Inferior parietal cortex (tissue), 1 donor: ENCODE measurements around the gene SMO.
"Not testable (repeated sequence)": the region's sequence is repeated elsewhere in the genome, so short reads cannot be mapped to it uniquely, and the experiment has no call there.

Experiments
- DNase-seq: peaks from one replicate; pipeline ENCODE4 v3.0.0-alpha.2; 2016; ENCODE audit errors: extremely low spot score

Gene SMO

DNA sequence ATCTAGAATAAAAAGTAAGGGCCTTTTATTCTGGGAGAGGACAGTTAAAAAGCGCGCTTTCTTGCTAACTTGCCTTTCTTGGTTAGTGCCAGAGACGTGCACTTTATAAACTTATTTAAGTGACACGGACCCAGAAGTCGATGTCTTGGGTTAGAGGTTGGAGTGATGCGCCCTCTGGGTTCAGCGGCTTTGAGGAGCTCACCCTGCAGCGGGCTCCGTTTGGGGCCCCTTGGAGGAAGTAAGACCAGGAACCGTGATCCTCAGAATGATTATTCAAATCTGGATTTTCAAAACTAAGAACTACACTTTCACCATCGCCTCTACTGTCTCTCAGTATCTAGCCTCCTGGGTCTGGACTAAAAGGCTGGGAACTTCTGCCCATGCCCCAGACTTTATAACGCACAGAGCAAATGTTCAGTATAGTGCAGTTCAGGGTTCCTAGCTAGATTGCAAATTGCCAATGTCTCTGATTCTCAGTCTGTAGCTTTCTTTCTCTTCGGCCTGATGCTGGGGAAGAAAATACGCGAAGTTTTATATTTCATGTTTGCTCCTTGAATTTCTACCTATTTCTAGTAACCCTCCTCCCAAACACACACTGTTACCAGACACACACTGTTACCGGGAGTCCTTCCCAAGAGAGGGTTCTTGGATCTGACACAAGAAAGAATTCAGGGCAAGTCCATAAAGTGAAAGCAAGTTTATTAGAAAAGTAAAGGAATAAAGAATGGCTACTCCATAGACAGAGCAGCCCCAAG is 18.6 kb upstream of the SMO start:
- no peak for DNase-seq

DNA sequence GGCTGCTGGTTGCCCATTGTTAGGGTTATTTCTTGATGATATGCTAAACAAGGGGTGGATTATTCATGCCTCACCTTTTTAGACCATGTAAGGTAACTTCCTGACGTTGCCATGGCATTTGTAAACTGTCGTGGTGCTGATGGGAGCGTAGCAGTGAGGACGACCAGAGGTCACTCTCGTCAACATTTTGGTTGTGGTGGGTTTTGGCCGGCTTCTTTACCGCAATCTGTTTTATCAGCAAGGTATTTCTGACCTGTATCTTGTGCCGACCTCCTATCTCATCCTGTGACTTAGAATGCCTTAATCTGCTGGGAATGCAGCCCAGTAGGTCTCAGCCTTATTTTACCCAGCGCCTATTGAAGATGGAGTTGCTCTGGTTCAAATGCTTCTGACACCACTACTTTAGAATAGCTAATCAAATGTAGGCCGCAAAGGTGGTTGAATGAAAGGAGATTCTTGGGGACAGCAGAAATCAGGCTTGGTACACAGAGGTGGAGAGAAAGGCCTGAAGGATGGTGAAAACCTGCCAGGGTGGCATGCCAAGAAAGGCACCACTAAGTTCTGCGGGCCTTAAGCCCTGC is 17.9 kb upstream of the SMO start:
- DNase-seq = no peak

DNA sequence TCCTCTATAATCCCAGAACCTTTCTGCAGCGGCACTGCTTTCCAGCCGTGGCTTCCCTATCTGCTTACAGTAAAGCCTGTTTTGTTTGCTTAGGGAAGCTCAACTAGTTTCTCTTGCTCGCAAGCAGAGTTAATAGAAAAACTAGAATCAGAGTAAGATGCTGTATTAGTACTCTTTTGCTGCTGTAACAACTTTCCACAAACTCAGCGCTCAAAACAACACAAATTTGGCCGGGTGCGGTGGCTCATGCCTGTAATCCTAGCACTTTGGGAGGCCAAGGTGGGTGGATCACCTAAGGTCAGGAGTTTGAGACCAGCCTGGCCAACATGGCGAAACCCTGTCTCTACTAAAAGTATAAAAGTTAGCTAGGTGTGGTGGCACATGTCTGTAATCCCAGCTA is 14.6 kb upstream of the SMO start:
- DNase-seq = not testable (repeated sequence)

DNA sequence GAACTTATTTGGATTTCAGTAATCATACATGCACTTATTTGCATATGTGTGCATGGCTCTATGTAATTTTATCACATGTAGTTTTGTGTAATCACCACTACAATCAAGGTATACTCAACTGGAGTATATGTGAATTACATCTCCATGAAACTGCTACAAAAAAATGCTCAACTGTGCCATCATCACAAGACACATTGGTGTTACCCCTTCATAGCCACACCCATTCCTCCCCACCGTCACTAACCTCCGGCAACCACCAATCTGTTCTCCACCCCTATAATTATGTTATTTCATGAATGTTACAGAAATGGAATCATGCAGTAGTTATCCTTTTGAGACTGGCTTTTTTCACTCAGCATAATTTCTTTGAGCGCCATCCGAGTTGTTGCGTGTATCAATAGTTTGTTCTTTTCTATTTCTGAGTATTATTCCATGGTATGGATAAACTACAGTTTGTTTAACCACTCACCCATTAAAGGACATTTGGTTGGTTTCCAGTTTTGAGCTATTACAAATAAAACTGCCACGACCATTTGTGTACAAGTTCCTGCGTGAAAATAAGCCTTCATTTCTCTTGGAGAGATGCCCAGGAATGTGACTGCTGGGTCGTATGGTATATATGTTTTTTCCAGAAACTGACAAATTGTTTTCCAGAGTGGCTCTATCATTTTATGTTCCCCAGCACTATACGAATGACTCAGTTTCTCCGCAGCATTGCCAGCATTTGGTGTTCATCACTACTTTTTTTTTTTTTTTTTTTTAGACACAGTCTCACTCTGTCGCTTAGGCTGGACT is 11.3 kb upstream of the SMO start:
- no peak for DNase-seq

DNA sequence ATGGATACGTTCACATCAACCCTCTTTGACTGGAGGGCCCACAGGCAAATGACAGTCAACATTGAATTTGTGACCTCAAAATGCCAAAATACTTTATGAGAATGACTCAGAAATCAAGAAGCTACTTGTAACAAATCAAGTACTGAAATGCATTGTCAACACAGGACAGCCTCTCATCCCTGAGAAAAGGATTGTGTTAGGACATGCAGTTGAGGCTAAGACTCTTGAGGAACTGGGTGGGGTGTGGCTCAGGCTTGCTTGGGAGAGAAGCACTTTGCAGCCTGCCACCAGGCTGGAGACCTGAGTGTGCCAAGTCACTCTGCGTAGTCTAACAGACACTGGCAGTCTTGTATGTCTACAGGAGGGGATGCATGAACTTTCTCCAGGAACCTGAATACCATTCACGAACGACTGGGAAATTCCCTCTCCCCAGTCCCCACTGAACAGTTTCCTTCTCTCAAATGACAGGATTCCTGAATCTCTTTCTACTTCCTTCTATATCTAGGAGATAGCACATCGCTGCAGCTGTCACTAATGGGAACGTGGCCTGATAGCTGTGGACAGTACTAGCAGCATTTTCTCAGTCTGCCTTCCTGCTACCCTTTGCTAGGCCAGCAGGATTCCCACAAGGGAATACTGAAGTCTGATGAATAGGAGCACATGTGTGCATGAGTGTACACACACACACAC is 3.3 kb upstream of the SMO start:
- DNase-seq = no peak

DNA sequence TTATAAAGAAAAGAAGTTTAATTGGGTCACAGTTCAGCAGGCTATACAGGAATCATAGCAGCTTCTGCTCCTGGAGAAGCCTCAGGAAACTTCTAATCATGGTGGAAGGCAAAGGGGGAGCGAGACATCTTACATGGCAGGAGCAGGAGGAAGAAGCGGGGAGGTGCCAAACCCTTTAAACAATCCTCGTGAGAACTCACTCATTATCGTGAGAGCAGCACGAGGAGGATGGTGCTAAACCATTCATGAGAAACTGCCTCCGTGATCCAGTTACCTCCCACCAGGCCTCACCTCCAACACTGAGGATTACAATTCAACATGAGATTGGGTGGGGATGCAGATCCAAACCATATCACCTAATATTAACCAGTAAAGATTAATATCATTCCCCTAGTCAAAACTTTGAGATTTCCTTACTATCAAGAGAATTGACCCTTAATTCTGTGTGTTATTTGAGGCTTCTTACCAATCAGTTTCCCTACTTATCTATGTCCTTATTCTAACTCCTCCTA is 1.6 kb upstream of the SMO start:
- DNase-seq = no peak

DNA sequence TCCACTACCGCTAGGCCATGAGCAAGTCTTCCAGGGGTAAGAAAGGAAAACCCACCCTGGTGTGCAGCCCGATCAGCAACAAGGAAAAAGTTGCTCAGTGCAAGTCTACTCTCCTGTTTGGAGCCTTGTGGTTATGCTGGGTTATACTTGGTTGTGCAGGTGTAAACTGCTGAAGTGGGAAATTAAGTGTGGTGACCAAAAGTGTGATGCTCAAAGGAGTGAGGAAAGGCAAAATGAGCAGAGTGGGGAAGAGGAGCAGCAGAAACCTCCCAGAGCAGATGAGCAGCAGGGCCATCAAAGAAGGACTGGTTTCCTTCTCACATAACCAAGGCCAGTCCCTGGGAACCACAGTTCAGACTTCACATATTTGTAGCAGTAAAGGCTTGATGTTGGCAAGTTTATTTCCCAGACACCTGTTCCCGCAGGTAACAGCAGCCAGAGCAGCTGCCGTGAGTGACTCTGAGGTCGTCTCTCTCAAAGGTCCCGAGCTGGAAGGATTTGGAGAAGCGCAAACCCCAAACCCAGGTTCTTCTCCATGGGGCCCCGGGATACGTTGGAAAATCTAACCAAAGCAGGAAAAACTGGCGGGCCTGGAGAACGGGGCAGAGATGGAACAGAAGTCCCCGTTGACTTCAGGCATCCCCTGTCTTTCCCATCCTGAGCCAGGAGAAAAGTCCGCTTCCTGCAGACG is 607 bp upstream of the SMO start:
- no peak for DNase-seq

DNA sequence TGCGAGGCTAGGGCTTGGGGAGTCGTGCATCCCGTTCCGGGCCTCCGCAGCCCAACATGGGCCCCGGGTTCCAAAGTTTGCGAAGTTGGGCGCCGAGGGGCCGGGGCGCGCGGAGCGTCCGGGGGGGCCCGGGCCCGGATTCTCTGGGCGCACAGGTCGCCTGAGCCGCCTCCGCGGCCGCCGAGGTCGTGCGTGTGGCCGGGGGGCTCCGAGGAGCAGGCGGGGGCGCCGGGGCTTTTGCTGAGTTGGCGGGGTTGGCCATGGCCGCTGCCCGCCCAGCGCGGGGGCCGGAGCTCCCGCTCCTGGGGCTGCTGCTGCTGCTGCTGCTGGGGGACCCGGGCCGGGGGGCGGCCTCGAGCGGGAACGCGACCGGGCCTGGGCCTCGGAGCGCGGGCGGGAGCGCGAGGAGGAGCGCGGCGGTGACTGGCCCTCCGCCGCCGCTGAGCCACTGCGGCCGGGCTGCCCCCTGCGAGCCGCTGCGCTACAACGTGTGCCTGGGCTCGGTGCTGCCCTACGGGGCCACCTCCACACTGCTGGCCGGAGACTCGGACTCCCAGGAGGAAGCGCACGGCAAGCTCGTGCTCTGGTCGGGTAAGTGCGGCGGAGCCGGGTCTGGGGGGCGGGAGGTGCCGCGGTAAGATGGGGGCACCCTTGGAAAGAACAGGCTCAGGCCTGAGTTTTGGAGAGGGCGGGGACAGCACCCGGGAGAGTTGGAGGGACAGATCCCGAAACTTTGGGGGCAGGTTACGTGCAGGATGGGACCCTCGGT is 643 bp downstream of the SMO start:
- no peak for DNase-seq

DNA sequence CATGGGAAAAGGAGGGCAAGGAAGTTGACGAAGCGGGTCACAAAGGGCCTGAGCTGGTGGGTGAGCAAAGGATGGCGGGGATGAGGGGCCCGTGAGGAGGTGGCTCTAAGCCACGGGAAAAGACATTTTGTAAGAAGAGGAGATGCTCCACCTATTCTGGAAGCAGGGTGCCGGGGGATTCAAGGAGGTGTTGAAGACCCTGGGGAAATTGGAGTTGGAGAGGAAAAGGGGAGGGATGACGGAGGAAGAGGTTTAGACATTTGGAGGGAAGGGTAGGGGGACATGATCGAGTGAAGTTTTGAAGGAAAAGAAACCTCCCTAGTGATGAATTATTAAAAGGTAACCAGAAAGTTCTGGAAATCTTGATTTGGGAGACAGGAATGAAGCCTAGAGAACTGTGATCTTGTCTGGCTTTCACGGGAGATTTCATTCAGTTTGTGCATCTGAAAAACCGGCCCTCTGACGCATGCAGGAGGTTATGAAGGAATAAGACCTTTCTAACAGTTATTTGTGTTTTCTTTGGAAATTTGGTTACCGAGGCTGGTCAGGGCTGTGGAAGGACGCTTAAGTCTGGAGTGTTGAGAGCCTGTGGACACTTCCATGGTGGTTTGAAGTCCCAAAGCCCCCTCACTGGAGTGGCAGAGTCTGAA is 1.4 kb downstream of the SMO start:
- DNase-seq = no peak

DNA sequence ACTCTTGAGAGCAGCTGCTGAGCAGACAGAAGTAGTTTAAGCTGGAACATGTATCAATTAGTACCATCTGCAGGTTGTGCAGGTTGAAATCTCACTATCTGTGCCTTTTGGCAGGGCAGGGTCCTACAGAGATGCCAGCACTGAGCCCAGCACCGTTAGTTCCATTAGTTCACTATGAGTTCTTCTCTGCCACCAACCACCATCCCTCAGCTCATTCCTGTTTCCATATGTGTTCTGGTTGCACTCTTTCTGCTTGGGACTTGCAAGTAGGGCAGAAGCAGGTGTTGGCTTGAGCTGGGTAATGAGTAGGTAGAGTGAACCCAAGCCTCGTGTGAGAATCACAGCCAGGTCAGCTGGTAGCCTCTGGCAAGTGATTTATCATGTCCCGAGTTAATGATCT is 2.8 kb downstream of the SMO start:
- DNase-seq = no peak

DNA sequence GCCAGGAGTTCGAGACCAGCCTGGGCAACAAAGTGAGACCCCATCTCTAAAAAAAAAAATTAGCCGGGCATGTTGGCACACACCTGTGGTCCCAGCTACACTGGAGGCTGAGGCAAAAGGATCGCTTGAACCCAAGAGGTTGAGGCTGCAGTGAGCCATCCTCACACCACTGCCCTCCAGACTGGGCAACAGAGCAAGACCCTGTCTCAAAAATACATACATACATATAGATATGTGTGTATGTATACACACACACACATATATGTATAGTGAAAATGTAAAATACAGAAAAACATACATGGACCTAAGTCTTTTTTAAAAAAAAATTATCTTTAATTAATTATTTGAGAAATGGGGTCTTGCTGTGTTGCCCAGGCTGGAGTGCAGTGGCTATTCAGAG is 5.5 kb downstream of the SMO start:
- no peak for DNase-seq

DNA sequence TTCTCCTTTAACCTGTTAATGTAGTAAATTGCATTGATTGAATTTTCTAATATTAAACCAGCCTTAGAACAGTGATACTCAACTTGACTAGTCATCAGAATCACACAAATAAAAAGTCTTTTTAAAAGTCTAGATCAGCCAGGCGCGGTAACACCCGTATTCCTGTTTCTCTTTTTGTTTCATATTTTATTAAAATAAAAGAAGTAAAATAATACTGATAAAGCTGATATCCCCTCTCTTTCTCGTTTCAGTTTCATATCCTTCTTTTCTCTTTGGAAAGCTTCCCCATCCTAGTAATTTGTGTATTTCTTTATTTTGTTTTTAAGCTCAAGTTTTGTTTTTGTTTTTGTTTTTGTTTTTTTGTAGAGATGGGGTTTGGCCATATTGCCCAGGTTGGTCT is 9.3 kb downstream of the SMO start:
- no peak for DNase-seq

DNA sequence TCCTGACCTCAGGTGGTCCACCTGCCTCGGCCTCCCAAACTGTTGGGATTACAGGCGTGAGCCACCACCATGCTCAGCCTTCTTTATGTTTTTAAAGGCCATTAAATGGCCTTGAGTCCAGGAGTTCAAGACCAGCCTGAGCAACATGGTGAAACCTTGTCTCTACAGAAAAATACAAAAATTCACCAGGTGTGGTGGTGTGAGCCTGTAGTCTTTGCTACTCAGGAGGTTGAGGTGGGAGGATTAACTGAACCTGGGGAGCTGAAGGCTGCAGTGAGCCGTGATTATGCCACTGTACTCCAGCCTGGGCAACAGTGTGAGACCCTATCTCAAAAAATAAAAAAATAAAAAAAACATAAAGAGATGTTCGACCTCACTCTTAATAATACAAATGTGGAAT is 11.0 kb downstream of the SMO start:
- no peak for DNase-seq

DNA sequence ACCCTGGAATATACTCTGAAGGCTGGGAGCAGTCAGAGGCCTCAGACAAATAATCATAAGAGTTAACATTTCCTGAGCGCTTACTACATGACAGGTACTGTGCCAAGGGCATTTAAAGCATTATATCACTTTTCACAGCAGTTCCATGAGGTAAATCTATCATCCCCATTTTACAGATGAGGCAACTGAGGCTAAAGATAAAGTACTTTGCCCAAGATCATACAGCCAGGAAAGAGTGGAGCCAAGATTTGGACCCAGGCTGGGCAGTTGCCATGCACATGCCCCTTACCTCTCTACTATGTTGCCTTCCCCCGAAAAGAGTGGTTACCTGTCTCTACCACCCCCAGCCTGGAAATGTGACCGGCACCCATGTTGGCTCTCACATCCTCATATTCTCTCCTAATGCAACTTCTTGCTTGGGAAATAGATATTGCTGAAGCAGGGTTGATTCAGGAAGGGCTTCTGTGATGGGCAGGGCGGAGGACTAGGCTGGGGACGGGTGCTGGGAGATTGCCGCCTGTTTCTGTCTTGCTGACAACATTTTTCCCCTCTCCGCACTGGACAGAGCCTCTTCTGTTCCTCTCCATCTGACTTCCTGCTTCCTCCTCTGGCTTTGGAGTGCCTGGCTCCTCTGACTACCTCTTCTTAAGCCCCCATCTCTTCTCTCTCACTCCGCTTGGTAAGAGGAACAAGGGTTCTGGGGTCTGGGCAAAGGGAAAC is 13.8 kb downstream of the SMO start:
- no peak for DNase-seq

DNA sequence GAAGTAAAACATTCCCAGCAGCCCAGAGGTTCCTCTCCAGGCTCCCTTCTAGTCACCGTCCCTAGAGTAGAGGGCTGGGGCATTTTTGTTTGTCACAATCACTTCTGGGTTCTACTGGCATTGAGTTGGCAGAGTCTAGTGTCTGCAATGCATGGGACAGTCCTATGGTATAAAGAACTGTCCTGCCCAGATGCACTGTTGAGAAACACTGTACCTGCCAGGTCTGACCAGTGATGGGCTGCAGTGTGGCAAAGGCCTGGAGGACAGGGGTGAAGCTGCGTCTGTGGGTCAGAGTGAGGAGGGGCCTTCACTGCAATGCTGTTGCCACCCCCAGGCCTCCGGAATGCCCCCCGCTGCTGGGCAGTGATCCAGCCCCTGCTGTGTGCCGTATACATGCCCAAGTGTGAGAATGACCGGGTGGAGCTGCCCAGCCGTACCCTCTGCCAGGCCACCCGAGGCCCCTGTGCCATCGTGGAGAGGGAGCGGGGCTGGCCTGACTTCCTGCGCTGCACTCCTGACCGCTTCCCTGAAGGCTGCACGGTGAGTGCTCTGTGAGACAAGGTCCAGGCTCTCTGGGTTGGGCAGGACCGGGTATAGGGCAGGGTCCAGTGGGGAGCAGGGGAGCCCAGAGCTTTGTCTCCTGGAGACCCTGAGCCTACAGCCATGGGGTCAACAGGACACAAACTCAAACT is 14.8 kb downstream of the SMO start:
- DNase-seq = no peak

DNA sequence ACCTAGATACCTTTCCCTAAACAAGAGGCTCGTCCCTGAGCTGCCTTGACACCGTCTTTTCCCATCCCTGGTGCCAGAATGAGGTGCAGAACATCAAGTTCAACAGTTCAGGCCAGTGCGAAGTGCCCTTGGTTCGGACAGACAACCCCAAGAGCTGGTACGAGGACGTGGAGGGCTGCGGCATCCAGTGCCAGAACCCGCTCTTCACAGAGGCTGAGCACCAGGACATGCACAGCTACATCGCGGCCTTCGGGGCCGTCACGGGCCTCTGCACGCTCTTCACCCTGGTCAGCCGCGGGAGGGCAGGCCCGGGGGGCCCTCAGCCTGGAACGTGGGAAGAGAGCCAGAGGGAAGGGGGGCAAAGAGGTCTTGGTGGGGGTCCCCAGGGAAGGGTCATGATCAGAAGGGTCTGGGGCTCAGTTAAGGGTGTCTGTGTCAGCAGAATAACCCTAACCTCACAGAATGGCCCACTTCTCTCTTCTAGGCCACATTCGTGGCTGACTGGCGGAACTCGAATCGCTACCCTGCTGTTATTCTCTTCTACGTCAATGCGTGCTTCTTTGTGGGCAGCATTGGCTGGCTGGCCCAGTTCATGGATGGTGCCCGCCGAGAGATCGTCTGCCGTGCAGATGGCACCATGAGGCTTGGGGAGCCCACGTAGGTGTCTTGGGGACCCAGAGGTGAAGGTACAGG is 16.8 kb downstream of the SMO start:
- no peak for DNase-seq

DNA sequence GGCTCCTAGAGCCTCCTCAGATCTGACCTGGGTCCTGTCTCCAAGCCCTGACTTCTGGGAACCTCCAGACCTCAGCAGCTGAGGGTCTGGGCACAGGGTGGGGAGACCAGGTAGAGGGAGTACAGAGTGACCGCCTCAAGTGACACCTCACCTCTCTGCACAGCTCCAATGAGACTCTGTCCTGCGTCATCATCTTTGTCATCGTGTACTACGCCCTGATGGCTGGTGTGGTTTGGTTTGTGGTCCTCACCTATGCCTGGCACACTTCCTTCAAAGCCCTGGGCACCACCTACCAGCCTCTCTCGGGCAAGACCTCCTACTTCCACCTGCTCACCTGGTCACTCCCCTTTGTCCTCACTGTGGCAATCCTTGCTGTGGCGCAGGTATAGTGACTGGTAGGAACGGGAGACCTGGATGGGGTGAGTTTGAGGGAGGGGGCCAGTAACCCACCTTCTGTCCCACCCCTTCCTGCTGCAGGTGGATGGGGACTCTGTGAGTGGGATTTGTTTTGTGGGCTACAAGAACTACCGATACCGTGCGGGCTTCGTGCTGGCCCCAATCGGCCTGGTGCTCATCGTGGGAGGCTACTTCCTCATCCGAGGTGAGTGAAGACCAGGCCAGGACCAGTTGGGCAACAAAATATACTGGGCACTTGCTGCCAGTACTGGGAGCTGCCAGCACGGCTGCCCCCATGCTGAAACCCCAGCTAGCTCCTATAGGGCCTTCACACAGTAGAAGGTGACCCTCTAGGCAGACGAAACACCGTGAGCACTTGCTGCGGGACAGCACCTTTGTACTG is 17.8 kb downstream of the SMO start:
- no peak for DNase-seq

DNA sequence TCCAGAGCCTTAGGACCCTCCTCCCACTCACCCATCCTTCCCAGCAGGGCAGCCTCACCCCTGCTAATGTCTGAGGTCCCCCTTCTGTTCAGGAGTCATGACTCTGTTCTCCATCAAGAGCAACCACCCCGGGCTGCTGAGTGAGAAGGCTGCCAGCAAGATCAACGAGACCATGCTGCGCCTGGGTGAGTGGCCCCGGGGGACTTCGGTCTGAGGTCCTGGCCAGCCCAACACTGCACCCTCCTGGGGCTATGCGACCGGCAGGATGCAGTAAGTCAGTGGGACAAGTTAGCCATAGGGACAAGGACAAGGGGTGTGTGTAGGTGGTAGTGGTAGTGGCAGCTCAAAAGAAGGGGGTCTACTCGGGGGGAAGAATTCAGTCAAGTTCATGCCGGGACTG is 20.2 kb downstream of the SMO start:
- no peak for DNase-seq
